GM12873 (cell line): ENCODE results near the gene PODN.

Experiments
- CTCF ChIP-seq: IDR thresholded peaks from 2 replicates; pipeline ENCODE4 v1.5.1; 2012; ENCODE audit warnings: low read depth, mild to moderate bottlenecking, moderate library complexity, low read length, control low read depth; ENCODE audit not compliant: insufficient read depth; ENCODE audit errors: missing control alignments

PODN gene

DNA sequence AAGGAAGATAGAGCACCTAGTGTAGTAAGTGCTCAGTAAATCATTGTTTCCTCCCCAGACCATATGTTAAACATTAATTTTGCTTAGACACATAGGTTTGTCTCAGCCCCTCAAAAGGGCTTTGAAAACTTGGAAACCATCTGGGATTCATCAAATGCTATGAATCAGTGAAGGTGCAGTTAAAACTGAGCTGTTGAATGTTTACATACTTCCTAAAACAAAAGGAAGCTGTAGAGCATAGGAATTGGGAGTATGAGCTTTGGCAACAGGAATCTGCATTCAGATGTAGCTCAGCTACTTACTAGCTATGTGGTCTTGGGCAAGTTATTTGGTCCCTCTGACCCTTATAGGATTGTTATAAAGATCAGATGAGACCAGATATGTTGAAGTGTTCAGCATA lies 18.7 kb upstream of the PODN start:
- TF ChIP-seq CTCF: no peak

GRCh38 chr1:53044926-53045325 lies 17.1 kb upstream of the PODN start:
- TF ChIP-seq CTCF: no peak

GRCh38 chr1:53046930-53047329 lies 15.1 kb upstream of the PODN start:
- TF ChIP-seq CTCF: no peak

DNA sequence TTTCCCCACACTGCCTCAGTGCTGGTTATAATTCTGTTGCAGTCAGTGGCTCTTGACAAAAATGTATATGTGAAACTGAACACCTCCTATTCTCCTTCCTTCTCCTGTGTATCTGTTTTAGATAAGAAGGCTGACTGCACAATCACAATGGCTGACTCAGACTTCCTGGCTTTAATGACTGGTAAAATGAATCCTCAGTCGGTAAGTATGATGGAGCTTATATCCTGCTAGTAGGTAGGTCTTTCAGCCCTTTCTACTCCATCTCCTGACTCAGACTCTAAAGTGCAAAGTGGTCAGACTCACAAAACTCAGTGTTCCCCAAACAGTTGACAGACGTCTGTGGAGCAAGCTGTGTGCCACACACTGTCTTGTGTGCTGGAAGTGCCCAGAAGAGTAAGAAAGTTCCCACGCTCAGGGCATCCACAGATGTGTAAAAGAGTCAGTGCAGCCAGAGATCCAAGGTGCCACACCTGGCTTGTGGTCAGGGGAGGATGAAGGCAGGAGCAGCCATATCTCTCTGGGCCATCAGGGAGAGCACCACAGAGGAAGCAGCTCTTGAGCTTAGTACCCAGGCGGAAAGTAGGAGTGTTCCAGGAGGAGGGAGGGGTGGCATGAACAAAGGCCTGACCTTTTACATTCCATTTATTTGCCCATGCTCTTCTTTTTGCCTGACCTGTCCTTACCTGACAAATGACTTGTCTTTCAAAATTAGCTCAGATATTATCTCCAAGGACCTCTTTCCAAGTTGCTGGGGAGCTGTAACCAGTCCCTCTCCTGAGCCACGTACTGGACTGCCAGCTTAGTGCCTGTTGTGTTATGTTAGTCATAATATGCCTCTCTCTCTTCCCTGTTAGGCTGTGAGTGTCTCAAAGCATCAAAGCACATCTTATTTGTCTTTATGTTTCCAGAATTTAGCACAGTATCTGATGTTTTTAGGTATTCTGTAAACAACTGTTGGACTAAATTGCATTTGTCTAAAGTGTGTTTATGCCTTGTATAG lies 14.0 kb upstream of the PODN start:
- no peak for TF ChIP-seq CTCF

DNA sequence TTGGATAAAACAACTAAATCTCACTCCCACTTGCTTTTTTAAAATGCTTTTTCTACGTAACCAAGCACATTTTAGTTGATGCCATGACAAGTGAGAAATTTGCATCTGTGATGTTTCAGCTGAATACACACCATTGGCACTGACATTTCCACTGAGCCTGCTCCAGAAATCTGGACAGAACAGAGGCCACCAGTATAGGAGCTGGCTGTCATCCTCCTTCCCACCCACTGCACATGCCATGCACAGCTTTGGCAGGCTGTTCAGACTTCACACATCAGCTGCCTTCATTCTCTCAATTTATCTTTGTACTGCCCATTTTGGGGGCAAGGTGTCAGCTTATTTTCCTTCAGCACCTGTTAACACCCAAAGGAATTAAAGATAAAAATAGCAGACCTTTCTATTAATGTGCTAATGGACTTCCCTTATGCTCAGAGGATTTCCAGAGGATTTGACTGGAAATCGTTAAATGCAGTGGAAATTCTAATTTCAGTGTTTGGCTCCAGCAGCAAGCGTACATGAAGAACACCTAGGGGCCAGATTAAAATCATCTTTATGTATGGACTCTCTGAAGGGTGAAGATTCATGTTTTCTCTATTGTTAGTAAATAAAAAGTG lies 12.9 kb upstream of the PODN start:
- TF ChIP-seq CTCF: no peak

GRCh38 chr1:53049574-53049967 lies 12.4 kb upstream of the PODN start:
- TF ChIP-seq CTCF: no peak

GRCh38 chr1:53050310-53050709 lies 11.7 kb upstream of the PODN start:
- no peak for TF ChIP-seq CTCF
